HS-27A (cell line): Measurements from ENCODE around the gene ANKRD39.

Experiments used
- DNase-seq: peaks from one replicate; pipeline ENCODE4 v3.0.0-alpha.2; 2012; ENCODE audit warnings: low read depth, missing footprints

ANKRD39 gene

GRCh38 chr2:96887493-96888012, 29.7 kb upstream of the ANKRD39 start:
- DNase-seq, result no peak

GRCh38 chr2:96885432-96886347, 27.9 kb upstream of the ANKRD39 start:
- DNase-seq, result no peak

GRCh38 chr2:96884299-96885094, 26.7 kb upstream of the ANKRD39 start:
- no peak for DNase-seq

GRCh38 chr2:96883306-96883705, 25.5 kb upstream of the ANKRD39 start:
- DNase-seq, result no peak

GRCh38 chr2:96882906-96883305, 25.1 kb upstream of the ANKRD39 start:
- no peak for DNase-seq

- no peak for DNase-seq
Observed at GRCh38 chr2:96882230-96882629, 24.4 kb upstream of the ANKRD39 start.

GRCh38 chr2:96881349-96882195, 23.8 kb upstream of the ANKRD39 start:
- no peak for DNase-seq

GRCh38 chr2:96880891-96881273, 23.1 kb upstream of the ANKRD39 start:
- DNase-seq, result no peak

GRCh38 chr2:96879545-96880040, 21.8 kb upstream of the ANKRD39 start:
- DNase-seq, result no peak

- no peak for DNase-seq
Observed at GRCh38 chr2:96878796-96879544, 21.2 kb upstream of the ANKRD39 start.

- DNase-seq, result no peak
Observed at GRCh38 chr2:96878171-96878570, 20.4 kb upstream of the ANKRD39 start.

- no peak for DNase-seq
Observed at GRCh38 chr2:96877631-96878092, 19.8 kb upstream of the ANKRD39 start.

GRCh38 chr2:96877042-96877451, 19.2 kb upstream of the ANKRD39 start:
- DNase-seq, result no peak

- DNase-seq, result no peak
Observed at GRCh38 chr2:96876269-96877041, 18.6 kb upstream of the ANKRD39 start.

GRCh38 chr2:96875498-96876268, 17.9 kb upstream of the ANKRD39 start:
- no peak for DNase-seq

GRCh38 chr2:96874198-96874831, 16.5 kb upstream of the ANKRD39 start:
- no peak for DNase-seq

GRCh38 chr2:96873651-96874096, 15.9 kb upstream of the ANKRD39 start:
- DNase-seq, result no peak

GRCh38 chr2:96872591-96873349, 15.0 kb upstream of the ANKRD39 start:
- no peak for DNase-seq
